Bronchial epithelial cell (primary cell): ENCODE measurements around the gene PDXP. TPM values are rescaled to one million over a fixed set of nuclear protein-coding genes. Genes with fewer than 3 reads are reported as not detected.
A peak's percentile ranks its signal among the peaks of the same experiment; 100 is the strongest.
"Not testable (repeated sequence)": the region's sequence is repeated elsewhere in the genome, so short reads cannot be mapped to it uniquely, and the experiment has no call there.

Source experiments
- DNase-seq: peaks from one replicate; pipeline ENCODE4 v3.0.0-alpha.2; 2010; ENCODE audit warnings: low read depth
- FAIRE-seq: peaks from 2 replicates; lab custom pipeline; 2011; peaks lifted over from hg19 to GRCh38; lab: Jason Lieb, UNC
- H3K27me3 ChIP-seq: 2 replicates; pipeline ENCODE4 v1.5.1; 2011; ENCODE audit warnings: low read length; ENCODE audit not compliant: control insufficient read depth, insufficient read depth
- H3K36me3 ChIP-seq: 2 replicates; pipeline ENCODE4 v1.5.1; 2011; ENCODE audit warnings: low read length; ENCODE audit not compliant: control insufficient read depth, insufficient read depth
- H3K4me3 ChIP-seq: 2 replicates; pipeline ENCODE4 v1.5.1; 2011; ENCODE audit warnings: mild to moderate bottlenecking, low read depth, low read length, control low read depth
- total RNA-seq: library from RNA; depleted of rRNA; stranded (reverse); fragments of >200 nt; gene quantifications from 2 replicates; pipeline ENCODE4 v1.2.1, GENCODE V29; 2014
- TF ChIP-seq, protein P1 (sequence below): IDR thresholded peaks from 2 replicates; pipeline ENCODE4 v1.5.1; 2011; ENCODE audit warnings: mild to moderate bottlenecking, moderate library complexity, low read length, control low read depth, inconsistent platforms; ENCODE audit not compliant: insufficient read depth, severe bottlenecking

PDXP gene
- total RNA-seq, 1 donor from 2014 or later, result 3.4 TPM

DNA sequence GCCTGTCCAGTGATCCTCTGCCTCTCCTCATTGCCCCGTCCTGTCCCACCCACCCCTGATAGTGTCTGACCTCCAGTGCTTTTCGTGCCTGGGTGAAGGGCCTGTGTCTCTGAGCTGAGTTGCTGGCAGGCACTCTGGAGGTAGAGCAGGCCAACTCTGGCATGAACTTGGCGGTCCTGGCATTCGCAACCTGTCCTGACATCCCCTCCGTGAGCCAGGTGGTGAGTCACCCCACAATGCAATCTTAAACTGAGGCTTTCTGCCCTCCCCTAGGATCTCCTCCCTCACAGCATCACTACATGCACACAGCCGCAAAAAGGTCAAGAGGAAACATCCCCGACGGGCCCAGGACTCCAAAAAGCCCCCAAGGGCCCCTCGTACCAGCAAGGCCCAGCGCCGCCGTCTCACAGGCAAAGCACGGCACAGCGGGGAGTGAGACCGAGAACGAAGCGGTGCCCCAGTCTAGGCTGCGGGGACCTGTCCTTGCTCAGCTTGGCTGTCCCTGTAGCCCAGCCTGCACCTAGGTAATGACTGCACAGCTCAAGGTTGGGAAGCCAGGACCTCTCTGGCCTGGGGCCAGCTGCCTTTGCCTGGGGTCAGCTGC, 32.5 kb downstream of the PDXP start:
- Histone ChIP-seq H3K27me3 (no peaks in the 10 kb centered on the region), H3K36me3 (peaks cover 29% of the 10 kb centered on the region), H3K4me3 (no peak overlapping the region)
- TF ChIP-seq, protein P1, sequence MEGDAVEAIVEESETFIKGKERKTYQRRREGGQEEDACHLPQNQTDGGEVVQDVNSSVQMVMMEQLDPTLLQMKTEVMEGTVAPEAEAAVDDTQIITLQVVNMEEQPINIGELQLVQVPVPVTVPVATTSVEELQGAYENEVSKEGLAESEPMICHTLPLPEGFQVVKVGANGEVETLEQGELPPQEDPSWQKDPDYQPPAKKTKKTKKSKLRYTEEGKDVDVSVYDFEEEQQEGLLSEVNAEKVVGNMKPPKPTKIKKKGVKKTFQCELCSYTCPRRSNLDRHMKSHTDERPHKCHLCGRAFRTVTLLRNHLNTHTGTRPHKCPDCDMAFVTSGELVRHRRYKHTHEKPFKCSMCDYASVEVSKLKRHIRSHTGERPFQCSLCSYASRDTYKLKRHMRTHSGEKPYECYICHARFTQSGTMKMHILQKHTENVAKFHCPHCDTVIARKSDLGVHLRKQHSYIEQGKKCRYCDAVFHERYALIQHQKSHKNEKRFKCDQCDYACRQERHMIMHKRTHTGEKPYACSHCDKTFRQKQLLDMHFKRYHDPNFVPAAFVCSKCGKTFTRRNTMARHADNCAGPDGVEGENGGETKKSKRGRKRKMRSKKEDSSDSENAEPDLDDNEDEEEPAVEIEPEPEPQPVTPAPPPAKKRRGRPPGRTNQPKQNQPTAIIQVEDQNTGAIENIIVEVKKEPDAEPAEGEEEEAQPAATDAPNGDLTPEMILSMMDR, result no peak
- FAIRE-seq, result peak; percentile 95
- DNase-seq, result peak; percentile 89

GRCh38 chr22:37692627-37693285, 34.2 kb downstream of the PDXP start:
- Histone ChIP-seq H3K4me3 (no peak overlapping the region), H3K36me3 (peaks cover 27% of the 10 kb centered on the region), H3K27me3 (no peaks in the 10 kb centered on the region)
- TF ChIP-seq, protein P1, result no peak
- FAIRE-seq (no peak), DNase-seq (no peak)

DNA sequence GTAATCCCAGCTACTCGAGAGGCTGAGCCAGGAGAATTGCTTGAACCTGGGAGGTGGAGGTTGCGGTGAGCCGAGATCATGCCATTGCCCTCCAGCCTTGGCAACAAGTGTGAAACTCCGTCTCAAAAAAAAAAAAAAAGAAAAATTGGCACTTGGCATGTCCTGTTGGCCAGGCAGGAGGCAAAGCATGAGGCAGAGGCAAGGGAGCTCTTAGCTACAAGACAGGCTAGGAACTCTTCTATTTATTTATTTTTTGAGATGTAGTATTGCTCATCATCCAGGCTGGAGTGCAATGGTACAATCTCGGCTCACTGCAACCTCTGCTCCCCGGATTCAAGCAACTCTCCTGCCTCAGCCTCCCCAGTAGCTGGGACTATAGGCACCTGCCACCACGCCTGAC, 35.6 kb downstream of the PDXP start:
- not testable (repeated sequence) for H3K27me3 ChIP-seq, H3K4me3 ChIP-seq, DNase-seq, FAIRE-seq
- H3K36me3 ChIP-seq, result peaks cover 20% of the 10 kb centered on the region

- not testable (repeated sequence) for DNase-seq, H3K27me3 ChIP-seq, H3K4me3 ChIP-seq, FAIRE-seq
- H3K36me3 ChIP-seq, result peaks cover 18% of the 10 kb centered on the region
Measured at GRCh38 chr22:37696260-37696656, 37.7 kb downstream of the PDXP start.

DNA sequence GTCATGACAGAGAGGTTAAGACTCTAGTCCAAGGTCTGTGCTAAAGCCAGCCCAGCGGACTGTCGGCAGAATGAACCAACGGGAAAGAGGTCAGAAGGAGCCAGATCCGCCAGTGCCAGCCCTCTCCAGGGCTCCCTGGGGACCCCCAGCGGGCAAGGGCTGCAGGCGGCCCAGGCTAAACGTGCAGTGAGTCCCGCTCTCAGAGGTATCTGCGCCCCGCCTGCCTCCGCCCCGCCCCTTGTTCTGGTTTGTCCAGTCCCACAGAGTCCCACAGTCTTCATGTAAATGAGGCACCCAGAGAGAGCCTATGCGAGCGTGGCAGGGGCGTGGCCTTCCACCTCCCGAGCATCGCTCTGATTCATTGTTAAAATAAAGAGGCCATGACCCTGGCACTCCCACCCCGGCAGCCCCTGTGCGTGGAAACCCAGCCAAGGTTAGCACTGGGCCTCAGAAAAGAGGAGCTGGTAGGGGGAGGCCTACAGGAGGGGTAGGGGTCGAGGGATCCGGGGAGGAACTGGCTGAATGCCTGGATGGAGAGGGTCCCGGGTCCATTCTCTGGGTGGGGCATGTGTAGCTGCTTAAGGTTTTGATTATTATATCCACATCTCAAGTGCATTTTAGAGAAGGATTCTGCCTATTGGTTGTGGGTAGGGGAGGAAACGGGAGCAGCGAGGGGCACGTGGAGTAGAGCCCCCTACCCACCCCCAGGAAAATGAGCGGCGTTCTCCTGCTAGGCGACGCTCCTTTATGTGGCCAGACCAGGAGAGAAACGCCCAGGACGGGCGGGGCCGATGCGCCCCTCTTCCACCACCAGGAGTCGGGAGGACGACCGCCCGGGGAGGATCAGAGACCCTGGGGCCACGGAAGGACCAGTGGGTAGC, 38.4 kb downstream of the PDXP start, which contains the start of gene TRIOBP:
TSS of gene TRIOBP (plus strand) at position 392 of the 881 bp plus-strand sequence. CDS start 4,318 bp downstream, outside the sequence.
- Histone ChIP-seq H3K36me3 (peaks cover 12% of the 10 kb centered on the region), H3K27me3 (no peaks in the 10 kb centered on the region), H3K4me3 (no peak within 1 kb of the TSS)
- FAIRE-seq (no peak), DNase-seq (peak; percentile 93)
- TF ChIP-seq, protein P1, result peak; percentile 53

DNA sequence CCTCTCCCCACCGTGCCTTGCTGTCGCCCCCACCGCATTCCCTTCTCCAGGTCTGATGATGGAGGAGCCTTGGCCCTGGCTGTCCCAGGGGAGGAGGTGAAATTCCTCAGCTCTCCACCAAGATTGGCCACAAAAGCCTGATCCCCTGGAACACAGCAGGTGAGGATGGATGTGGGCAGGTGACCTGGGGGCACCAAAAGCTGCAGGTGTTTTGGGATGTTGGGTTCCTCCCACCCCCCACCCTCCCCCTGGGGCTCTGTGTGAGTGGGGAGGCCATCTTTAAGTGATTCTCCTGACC, 39.0 kb downstream of the PDXP start:
- FAIRE-seq (no peak), DNase-seq (no peak)
- Histone ChIP-seq H3K4me3 (no peak overlapping the region), H3K36me3 (peaks cover 10% of the 10 kb centered on the region), H3K27me3 (no peaks in the 10 kb centered on the region)
- TF ChIP-seq, protein P1, result no peak
